Activated naive CD4-positive, alpha-beta T cell treated with anti-CD3 and anti-CD28 coated beads for 36 hours (primary cell): ENCODE results near the gene SRP9. TPM values are rescaled to one million over a fixed set of nuclear protein-coding genes. Genes with fewer than 3 reads are reported as not detected.

Source experiments
- total RNA-seq, 2 experiments: library from RNA; stranded (reverse); gene quantifications; one replicate each; pipeline ENCODE4 v1.2.3, GENCODE V29; 2021

Gene SRP9
- total RNA-seq, 2 experiments from 2014 or later = 356 to 363 TPM

Other genes with a start within 250 kb of the SRP9 start
- gene ENAH, start 124.7 kb upstream of the SRP9 start, total RNA-seq = 1 to 10 TPM in 1 of 2 experiments, under 1 TPM in 1; 0.91 to 2.0 TPM
- 1 to 10 TPM; 3.8 to 5.0 TPM for gene EPHX1, start 32.3 kb downstream of the SRP9 start, total RNA-seq
- gene TMEM63A, start 104.6 kb downstream of the SRP9 start, total RNA-seq = 10 to 100 TPM; 34.3 to 34.7 TPM
- under 1 TPM in 1 of 2 experiments, not detected in 1; 0.22 TPM for gene LEFTY1, start 111.3 kb downstream of the SRP9 start, total RNA-seq
- 100 to 1,000 TPM; 143 to 149 TPM for gene PYCR2, start 146.4 kb downstream of the SRP9 start, total RNA-seq
- under 1 TPM in 1 of 2 experiments, not detected in 1; 0.10 TPM for gene LEFTY2, start 163.4 kb downstream of the SRP9 start, total RNA-seq
- gene SDE2, start 221.5 kb downstream of the SRP9 start, total RNA-seq = 10 to 100 TPM; 15.3 to 16.5 TPM